HepG2 (cell line): Measurements from ENCODE around the gene SPNS1. TPM values are rescaled to one million over a fixed set of nuclear protein-coding genes. Genes with fewer than 3 reads are reported as not detected.

ENCODE experiments used
- DNMT1 ChIP-seq: sonication (generic); formaldehyde crosslinking; IDR thresholded peaks from 2 replicates; pipeline ENCODE4 v1.5.1; 2020; ENCODE audit warnings: mild to moderate bottlenecking, missing genetic modification reagents
- HNRNPUL1 ChIP-seq: fragments of 200-400 bp; formaldehyde crosslinking; IDR thresholded peaks from 2 replicates; pipeline ENCODE4 v1.6.1; 2017; ENCODE audit warnings: low read depth, mild to moderate bottlenecking, low read length, moderate library complexity
- HOXD1 ChIP-seq: sonication (generic); formaldehyde crosslinking; IDR thresholded peaks from 2 replicates; pipeline ENCODE4 v1.5.0; 2020; ENCODE audit warnings: missing genetic modification reagents
- SMARCC2 ChIP-seq: fragments of 450-650 bp; IDR thresholded peaks from 2 replicates; pipeline ENCODE4 v1.6.1; 2017; ENCODE audit warnings: antibody characterized with exemption, mild to moderate bottlenecking
- SNAPC2 ChIP-seq: sonication (generic); formaldehyde crosslinking; IDR thresholded peaks from 2 replicates; pipeline ENCODE4 v1.8.1; 2022; ENCODE audit warnings: mild to moderate bottlenecking, missing genetic modification reagents
- SOX13 ChIP-seq, 3 experiments: fragments of 450-650 bp in 1 of 3; sonication (generic) in 1 of 3; formaldehyde crosslinking in 1 of 3; IDR thresholded peaks in 2 of 3; conservative IDR thresholded peaks in 1 of 3; 2 replicates each; pipeline versions ENCODE4 v1.5.0 to v1.6.1; 2016 to 2020; ENCODE audit warnings: antibody characterized with exemption in 1 of 3, mild to moderate bottlenecking in 1 of 3, missing compliant biosample characterization in 1 of 3, missing genetic modification reagents in 1 of 3, moderate library complexity in 1 of 3
- TAF15 ChIP-seq: fragments of 200-400 bp; formaldehyde crosslinking; IDR thresholded peaks from one replicate; pipeline ENCODE4 v1.6.1; 2018; ENCODE audit warnings: mild to moderate bottlenecking, low read depth, low read length; ENCODE audit not compliant: poor library complexity, severe bottlenecking
- THAP11 ChIP-seq: IDR thresholded peaks from 2 replicates; pipeline ENCODE4 v1.6.1; 2016; ENCODE audit warnings: missing biosample characterization, missing genetic modification reagents
- ZMYM2 ChIP-seq: sonication (generic); formaldehyde crosslinking; IDR thresholded peaks from 2 replicates; pipeline ENCODE4 v1.8.0; 2022; ENCODE audit warnings: mild to moderate bottlenecking, missing genetic modification reagents
- ZNF30 ChIP-seq: sonication (generic); formaldehyde crosslinking; IDR thresholded peaks from 2 replicates; pipeline ENCODE4 v1.5.0; 2020; ENCODE audit warnings: mild to moderate bottlenecking, missing genetic modification reagents
- ZNF746 ChIP-seq: sonication (generic); formaldehyde crosslinking; IDR thresholded peaks from 2 replicates; pipeline ENCODE4 v1.8.0; 2022; ENCODE audit warnings: mild to moderate bottlenecking, missing genetic modification reagents
- ZNF747 ChIP-seq: sonication (generic); formaldehyde crosslinking; IDR thresholded peaks from 2 replicates; pipeline ENCODE4 v1.8.1; 2023; ENCODE audit warnings: missing genetic modification reagents, mild to moderate bottlenecking, borderline replicate concordance
- ZNF841 ChIP-seq: sonication (generic); formaldehyde crosslinking; IDR thresholded peaks from 2 replicates; pipeline ENCODE4 v1.8.1; 2023; ENCODE audit warnings: missing genetic modification reagents, borderline replicate concordance
- polyA plus RNA-seq, 8 experiments: library from polyadenylated mRNA; depleted of rRNA in 3 of 8; stranded (reverse) in 7 of 8; unstranded in 1 of 8; fragments of >200 nt; fragmentation: Illumina TruSeq in 4 of 8; extraction: Trizol in 4 of 8; gene quantifications; 2 replicates each; pipeline versions ENCODE4 v1.2.1 to v1.2.3, GENCODE V29; 2011 to 2016; ENCODE audit warnings: low read depth in 4 of 8, missing spikeins in 1 of 8, mixed read lengths in 1 of 8; ENCODE audit not compliant: insufficient read depth in 1 of 8
- total RNA-seq, 5 experiments: library from RNA; depleted of rRNA; stranded (reverse); fragments of >200 nt; fragmentation: Illumina TruSeq; extraction: Trizol; gene quantifications; 2 replicates each; pipeline ENCODE4 v1.2.3, GENCODE V29; 2016; ENCODE audit warnings: low read depth in 1 of 5
- TF ChIP-seq, protein P1 (sequence below): sonication (generic); formaldehyde crosslinking; conservative IDR thresholded peaks from 2 replicates; pipeline ENCODE4 v1.8.0; 2022; ENCODE audit warnings: low read depth, missing genetic modification reagents
- TF ChIP-seq, protein P2 (sequence below): sonication (generic); formaldehyde crosslinking; IDR thresholded peaks from 2 replicates; pipeline ENCODE4 v1.5.0; 2020; ENCODE audit warnings: missing genetic modification reagents
- TF ChIP-seq, protein P3 (sequence below): IDR thresholded peaks from 2 replicates; pipeline ENCODE4 v1.6.1; 2016; ENCODE audit warnings: low read depth, borderline replicate concordance
- TF ChIP-seq, protein P4 (sequence below): sonication (generic); formaldehyde crosslinking; IDR thresholded peaks from 2 replicates; pipeline ENCODE4 v1.4.0; 2020; ENCODE audit warnings: missing genetic modification reagents, borderline replicate concordance
- TF ChIP-seq, protein P5 (sequence below): sonication (generic); formaldehyde crosslinking; IDR thresholded peaks from 2 replicates; pipeline ENCODE4 v1.4.0; 2020; ENCODE audit warnings: missing genetic modification reagents; ENCODE audit errors: not compliant biosample characterization
- TF ChIP-seq, protein P6 (sequence below): IDR thresholded peaks from 2 replicates; pipeline ENCODE4 v1.6.1; 2016; ENCODE audit warnings: low read depth, control low read depth

SPNS1 gene
- total and polyA plus RNA-seq, 2 of the 13 experiments (the other 11 are each of a cell fraction or from before 2014, with no cell fraction given): 25.6 to 38.8 TPM

DNA sequence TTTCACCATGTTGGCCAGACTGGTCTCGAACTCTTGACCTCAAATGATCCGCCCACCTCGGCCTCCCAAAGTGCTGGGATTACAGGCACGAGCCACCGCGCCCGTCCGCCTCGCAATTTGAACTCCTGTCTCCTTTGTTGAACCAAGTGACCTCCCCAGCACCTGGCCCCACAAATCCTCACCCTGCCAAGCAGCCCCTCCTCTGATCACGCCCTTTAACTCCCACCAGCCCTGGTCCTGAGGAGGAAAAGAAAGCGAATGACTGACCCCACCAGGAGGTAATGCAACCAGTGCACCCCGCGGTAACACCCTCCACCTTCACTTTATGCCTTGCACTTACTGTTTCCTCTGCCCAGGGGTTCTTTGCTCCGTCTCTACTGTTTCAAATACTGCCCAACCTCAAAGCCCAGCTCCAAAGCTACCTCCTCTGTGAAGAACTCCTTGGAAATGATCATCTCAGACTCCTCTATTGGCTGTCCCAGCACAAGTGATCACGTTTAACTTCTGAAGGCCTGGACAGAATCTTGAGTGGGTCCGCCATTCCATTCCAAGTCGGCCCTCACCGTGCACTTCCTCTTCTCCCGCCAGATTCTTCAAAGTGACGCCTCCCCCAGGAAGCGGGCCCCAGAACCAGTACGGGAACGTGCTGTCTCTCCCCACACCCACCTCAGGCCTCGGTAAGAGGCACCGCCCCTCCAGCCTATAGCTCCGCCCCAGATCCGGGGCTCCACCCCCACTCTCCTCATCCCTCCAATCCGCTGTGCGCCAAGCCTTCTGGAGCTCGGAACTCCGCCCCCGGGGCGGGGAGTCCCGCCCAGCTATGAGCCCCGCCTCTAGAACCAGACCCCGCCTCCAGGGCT, 38.4 kb upstream of the SPNS1 start (continued):
- TF ChIP-seq ZNF747 (CRISPR knock-in tag): no peak
- no peak for TF ChIP-seq DNMT1 (CRISPR knock-in tag)
- TF ChIP-seq, protein P1, sequence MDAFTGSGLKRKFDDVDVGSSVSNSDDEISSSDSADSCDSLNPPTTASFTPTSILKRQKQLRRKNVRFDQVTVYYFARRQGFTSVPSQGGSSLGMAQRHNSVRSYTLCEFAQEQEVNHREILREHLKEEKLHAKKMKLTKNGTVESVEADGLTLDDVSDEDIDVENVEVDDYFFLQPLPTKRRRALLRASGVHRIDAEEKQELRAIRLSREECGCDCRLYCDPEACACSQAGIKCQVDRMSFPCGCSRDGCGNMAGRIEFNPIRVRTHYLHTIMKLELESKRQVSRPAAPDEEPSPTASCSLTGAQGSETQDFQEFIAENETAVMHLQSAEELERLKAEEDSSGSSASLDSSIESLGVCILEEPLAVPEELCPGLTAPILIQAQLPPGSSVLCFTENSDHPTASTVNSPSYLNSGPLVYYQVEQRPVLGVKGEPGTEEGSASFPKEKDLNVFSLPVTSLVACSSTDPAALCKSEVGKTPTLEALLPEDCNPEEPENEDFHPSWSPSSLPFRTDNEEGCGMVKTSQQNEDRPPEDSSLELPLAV (CRISPR knock-in tag): no peak
- no peak for TF ChIP-seq SMARCC2
- no peak for TF ChIP-seq SNAPC2
- TF ChIP-seq, protein P2, sequence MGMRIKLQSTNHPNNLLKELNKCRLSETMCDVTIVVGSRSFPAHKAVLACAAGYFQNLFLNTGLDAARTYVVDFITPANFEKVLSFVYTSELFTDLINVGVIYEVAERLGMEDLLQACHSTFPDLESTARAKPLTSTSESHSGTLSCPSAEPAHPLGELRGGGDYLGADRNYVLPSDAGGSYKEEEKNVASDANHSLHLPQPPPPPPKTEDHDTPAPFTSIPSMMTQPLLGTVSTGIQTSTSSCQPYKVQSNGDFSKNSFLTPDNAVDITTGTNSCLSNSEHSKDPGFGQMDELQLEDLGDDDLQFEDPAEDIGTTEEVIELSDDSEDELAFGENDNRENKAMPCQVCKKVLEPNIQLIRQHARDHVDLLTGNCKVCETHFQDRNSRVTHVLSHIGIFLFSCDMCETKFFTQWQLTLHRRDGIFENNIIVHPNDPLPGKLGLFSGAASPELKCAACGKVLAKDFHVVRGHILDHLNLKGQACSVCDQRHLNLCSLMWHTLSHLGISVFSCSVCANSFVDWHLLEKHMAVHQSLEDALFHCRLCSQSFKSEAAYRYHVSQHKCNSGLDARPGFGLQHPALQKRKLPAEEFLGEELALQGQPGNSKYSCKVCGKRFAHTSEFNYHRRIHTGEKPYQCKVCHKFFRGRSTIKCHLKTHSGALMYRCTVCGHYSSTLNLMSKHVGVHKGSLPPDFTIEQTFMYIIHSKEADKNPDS (CRISPR knock-in tag): 0 out of 2 replicates have a peak, but pooled peaks have one; percentile 40
- TF ChIP-seq, protein P3, sequence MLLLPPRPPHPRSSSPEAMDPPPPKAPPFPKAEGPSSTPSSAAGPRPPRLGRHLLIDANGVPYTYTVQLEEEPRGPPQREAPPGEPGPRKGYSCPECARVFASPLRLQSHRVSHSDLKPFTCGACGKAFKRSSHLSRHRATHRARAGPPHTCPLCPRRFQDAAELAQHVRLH (CRISPR knock-in tag): peak; percentile 62; the same call in 1 of the 2 replicates
- TF ChIP-seq ZNF746 (CRISPR knock-in tag): peak; percentile 16; the same call in 1 of the 2 replicates
- peak; percentile 59; the same call in 1 of the 2 replicates for TF ChIP-seq ZNF30 (CRISPR knock-in tag)
- TF ChIP-seq, protein P4, sequence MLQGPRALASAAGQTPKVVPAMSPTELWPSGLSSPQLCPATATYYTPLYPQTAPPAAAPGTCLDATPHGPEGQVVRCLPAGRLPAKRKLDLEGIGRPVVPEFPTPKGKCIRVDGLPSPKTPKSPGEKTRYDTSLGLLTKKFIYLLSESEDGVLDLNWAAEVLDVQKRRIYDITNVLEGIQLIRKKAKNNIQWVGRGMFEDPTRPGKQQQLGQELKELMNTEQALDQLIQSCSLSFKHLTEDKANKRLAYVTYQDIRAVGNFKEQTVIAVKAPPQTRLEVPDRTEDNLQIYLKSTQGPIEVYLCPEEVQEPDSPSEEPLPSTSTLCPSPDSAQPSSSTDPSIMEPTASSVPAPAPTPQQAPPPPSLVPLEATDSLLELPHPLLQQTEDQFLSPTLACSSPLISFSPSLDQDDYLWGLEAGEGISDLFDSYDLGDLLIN (CRISPR knock-in tag): no peak
- no peak for TF ChIP-seq ZNF841 (CRISPR knock-in tag)
- no peak for TF ChIP-seq TAF15
- TF ChIP-seq ZMYM2 (CRISPR knock-in tag): peak; percentile 78; the same call in 1 of the 2 replicates
- no peak for TF ChIP-seq HNRNPUL1
- TF ChIP-seq, protein P5, sequence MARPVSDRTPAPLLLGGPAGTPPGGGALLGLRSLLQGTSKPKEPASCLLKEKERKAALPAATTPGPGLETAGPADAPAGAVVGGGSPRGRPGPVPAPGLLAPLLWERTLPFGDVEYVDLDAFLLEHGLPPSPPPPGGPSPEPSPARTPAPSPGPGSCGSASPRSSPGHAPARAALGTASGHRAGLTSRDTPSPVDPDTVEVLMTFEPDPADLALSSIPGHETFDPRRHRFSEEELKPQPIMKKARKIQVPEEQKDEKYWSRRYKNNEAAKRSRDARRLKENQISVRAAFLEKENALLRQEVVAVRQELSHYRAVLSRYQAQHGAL (CRISPR knock-in tag): no peak
- TF ChIP-seq, protein P6, sequence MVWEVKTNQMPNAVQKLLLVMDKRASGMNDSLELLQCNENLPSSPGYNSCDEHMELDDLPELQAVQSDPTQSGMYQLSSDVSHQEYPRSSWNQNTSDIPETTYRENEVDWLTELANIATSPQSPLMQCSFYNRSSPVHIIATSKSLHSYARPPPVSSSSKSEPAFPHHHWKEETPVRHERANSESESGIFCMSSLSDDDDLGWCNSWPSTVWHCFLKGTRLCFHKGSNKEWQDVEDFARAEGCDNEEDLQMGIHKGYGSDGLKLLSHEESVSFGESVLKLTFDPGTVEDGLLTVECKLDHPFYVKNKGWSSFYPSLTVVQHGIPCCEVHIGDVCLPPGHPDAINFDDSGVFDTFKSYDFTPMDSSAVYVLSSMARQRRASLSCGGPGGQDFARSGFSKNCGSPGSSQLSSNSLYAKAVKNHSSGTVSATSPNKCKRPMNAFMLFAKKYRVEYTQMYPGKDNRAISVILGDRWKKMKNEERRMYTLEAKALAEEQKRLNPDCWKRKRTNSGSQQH (CRISPR knock-in tag): peak; percentile 81
- TF ChIP-seq THAP11: peak; percentile 35
- no peak for TF ChIP-seq HOXD1 (CRISPR knock-in tag)
- no peak for TF ChIP-seq SOX13 (IDR thresholded peaks at IDR 0.05)
- no peak for TF ChIP-seq SOX13 (CRISPR knock-in tag; conservative IDR thresholded peaks at IDR 0.05 in 1 of 2, IDR thresholded peaks at IDR 0.05 in 1 of 2)
